ENCODE data around the gene SMAGP.
"Not testable (repeated sequence)": the region's sequence is repeated elsewhere in the genome, so short reads cannot be mapped to it uniquely, and the experiment has no call there.

Gene SMAGP

GRCh38 chr12:51270067-51270950 lies at the start of gene SMAGP:
TSS of gene SMAGP (minus strand) at chr12:51270415. CDS start at chr12:51269278, 1,137 bp downstream.
- DNase-seq (ENCODE audit: low read depth): no peak

- no peak for DNase-seq (ENCODE audit: low read depth)
Observed at GRCh38 chr12:51318846-51319599, 48.8 kb upstream of the SMAGP start.

- not testable (repeated sequence) for DNase-seq (ENCODE audit: low read depth)
Observed at GRCh38 chr12:51318057-51318806, 48.0 kb upstream of the SMAGP start.

- DNase-seq (ENCODE audit: low read depth): no peak
Observed at GRCh38 chr12:51311389-51311788, 41.2 kb upstream of the SMAGP start.

- no peak for DNase-seq (ENCODE audit: low read depth)
Observed at GRCh38 chr12:51307655-51308593, 37.7 kb upstream of the SMAGP start.

- no peak for DNase-seq (ENCODE audit: low read depth)
Observed at GRCh38 chr12:51306507-51306906, 36.3 kb upstream of the SMAGP start.

GRCh38 chr12:51300768-51301167 lies 30.6 kb upstream of the SMAGP start:
- DNase-seq (ENCODE audit: low read depth): not testable (repeated sequence)

- DNase-seq (ENCODE audit: low read depth): no peak
Observed at GRCh38 chr12:51295651-51296050, 25.4 kb upstream of the SMAGP start.

GRCh38 chr12:51294097-51294496 lies 23.9 kb upstream of the SMAGP start:
- DNase-seq (ENCODE audit: low read depth): not testable (repeated sequence)

- DNase-seq (ENCODE audit: low read depth): no peak
Observed at GRCh38 chr12:51293696-51294095, 23.5 kb upstream of the SMAGP start.

- DNase-seq (ENCODE audit: low read depth): not testable (repeated sequence)
Observed at GRCh38 chr12:51291603-51292513, 21.6 kb upstream of the SMAGP start.

- DNase-seq (ENCODE audit: low read depth): no peak
Observed at GRCh38 chr12:51285843-51286242, 15.6 kb upstream of the SMAGP start.

GRCh38 chr12:51281202-51281924 lies 11.1 kb upstream of the SMAGP start:
- DNase-seq (ENCODE audit: low read depth): no peak

- DNase-seq (ENCODE audit: low read depth): no peak
Observed at GRCh38 chr12:51275088-51275487, 4.9 kb upstream of the SMAGP start.

- not testable (repeated sequence) for DNase-seq (ENCODE audit: low read depth)
Observed at GRCh38 chr12:51272810-51273209, 2.6 kb upstream of the SMAGP start.

GRCh38 chr12:51270951-51271518 lies 820 bp upstream of the SMAGP start:
- DNase-seq (ENCODE audit: low read depth): no peak

- no peak for DNase-seq (ENCODE audit: low read depth)
Observed at GRCh38 chr12:51269174-51270066, 795 bp downstream of the SMAGP start.

- no peak for DNase-seq (ENCODE audit: low read depth)
Observed at GRCh38 chr12:51265024-51265423, 5.2 kb downstream of the SMAGP start.
